GM12892 (cell line): Measurements from ENCODE around the gene ATP2B2.

ENCODE experiments used
- POLR2A ChIP-seq: IDR thresholded peaks from 2 replicates; pipeline ENCODE4 v1.6.1; 2011; ENCODE audit warnings: low read depth, low read length, control low read depth
- TAF1 ChIP-seq: IDR thresholded peaks from 2 replicates; pipeline ENCODE4 v1.6.1; 2011; ENCODE audit warnings: low read depth, mild to moderate bottlenecking, control low read depth, low read length, borderline replicate concordance

DNA sequence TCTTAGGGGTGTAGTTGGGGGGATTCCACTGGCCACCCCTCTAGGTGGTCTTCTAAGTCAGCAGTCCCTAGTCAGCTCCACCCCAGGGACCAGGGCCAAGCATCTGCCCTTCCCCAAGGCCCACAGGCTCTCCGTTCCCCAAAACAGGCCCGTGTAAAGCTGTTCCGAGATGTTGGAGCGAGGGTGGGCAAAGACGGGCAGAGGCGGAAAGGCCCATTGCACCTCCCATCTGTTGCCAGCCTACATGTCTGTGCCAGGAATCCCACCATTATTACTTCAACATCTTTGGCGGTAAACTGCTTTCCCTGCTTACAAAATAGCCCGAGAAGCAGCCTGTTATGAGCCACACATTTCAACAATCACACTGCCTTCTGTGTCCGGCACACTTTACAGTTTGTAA is 1.9 kb upstream of the ATP2B2 start:
- TF ChIP-seq TAF1 (no peak), POLR2A (no peak)
